Esophagus squamous epithelium (tissue), 5 donors: ENCODE measurements around the gene CISH. TPM values are rescaled to one million over a fixed set of nuclear protein-coding genes. Genes with fewer than 3 reads are reported as not detected.

Experiments
- DNase-seq: peaks from one replicate; lab custom pipeline; 2025; lab: John Stamatoyannopoulos, UW
- H3K27ac ChIP-seq, 4 donors: fragments of 200-600 bp; sonication (generic); one replicate each; pipeline ENCODE4 v1.5.1; 2016 to 2019; ENCODE audit warnings: mild to moderate bottlenecking in 1 of 4
- H3K27me3 ChIP-seq, 4 donors: fragments of 200-600 bp; sonication (generic); 1 replicate in 3 of 4; 2 replicates in 1 of 4; pipeline versions ENCODE4 v1.5.1 to v1.6.0; 2017 to 2021; ENCODE audit warnings: antibody characterized with exemption in 1 of 4
- H3K36me3 ChIP-seq, 3 donors: fragments of 200-600 bp; sonication (generic); one replicate each; pipeline ENCODE4 v1.5.1; 2016 to 2019
- H3K4me1 ChIP-seq, 3 donors: fragments of 200-600 bp; sonication (generic); one replicate each; pipeline ENCODE4 v1.5.1; 2017 to 2019
- H3K4me3 ChIP-seq, 4 donors: fragments of 200-600 bp; sonication (generic); 1 replicate in 3 of 4; 2 replicates in 1 of 4; pipeline ENCODE4 v1.5.1; 2016 to 2019; ENCODE audit warnings: mild to moderate bottlenecking in 2 of 4, moderate library complexity in 1 of 4
- H3K9me3 ChIP-seq, 3 donors: fragments of 200-600 bp; sonication (generic); one replicate each; pipeline ENCODE4 v1.5.1; 2016 to 2019
- POLR2A ChIP-seq, 4 donors: fragments of 450-650 bp; IDR thresholded peaks; one replicate each; pipeline ENCODE4 v1.6.1; 2017; ENCODE audit warnings: antibody characterized with exemption in 4 of 4, mild to moderate bottlenecking in 4 of 4, moderate library complexity in 3 of 4
- WGBS, 2 donors: methylation state at CpG; one replicate each; pipeline ENCODE4 v1.1.5; 2018; 5-methylcytosine and 5-hydroxymethylcytosine counted together
- intact Hi-C: fragments of 100-400 bp; cut with DNase I; formaldehyde crosslinking; loops from one replicate; pipeline ENCODE4 v1.15.0; 2022
- total RNA-seq, 4 donors: library from RNA; depleted of rRNA; stranded (reverse); fragments of >200 nt; gene quantifications; one replicate each; pipeline ENCODE4 v1.1.0, GENCODE V29; 2016
- TF ChIP-seq, protein P1 (sequence below), 6 experiments: fragments of 450-650 bp in 4 of 6; fragments of 200-600 bp in 2 of 6; sonication (generic) in 2 of 6; IDR thresholded peaks; one replicate each; pipeline ENCODE4 v1.5.1; 2016 to 2019; ENCODE audit warnings: antibody characterized with exemption in 6 of 6, mild to moderate bottlenecking in 4 of 6, moderate library complexity in 4 of 6
- donor health status: DM: yes; HTN: yes; CAD: no.

The CISH gene
- total RNA-seq, 4 donors from 2014 or later = 3.1 to 11.1 (median 6.8) TPM

DNA sequence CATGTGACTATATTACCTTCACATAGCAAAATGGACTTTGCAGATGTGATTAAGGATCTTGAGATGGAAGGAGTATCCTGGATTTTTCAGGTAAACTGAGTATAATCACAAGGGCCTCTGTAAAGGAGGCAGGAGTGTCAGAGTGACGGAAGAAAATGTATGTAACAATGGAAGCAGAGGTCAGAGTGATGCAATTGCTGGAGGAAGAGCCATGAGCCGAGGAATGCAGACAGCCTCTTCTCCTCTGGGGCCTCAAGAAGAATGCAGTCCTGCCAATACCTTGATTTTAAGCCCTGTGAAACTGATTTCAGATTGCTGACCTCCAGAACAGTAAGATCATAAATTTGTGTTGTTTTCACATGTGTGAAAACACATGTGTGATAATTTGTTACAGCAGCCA lies 27.2 kb downstream of the CISH start:
- no peaks in the 10 kb centered on the region for H3K9me3 ChIP-seq
- 72 to 73% methylated on average over 2 of the region's 2 CpGs for WGBS, 2 donors
- H3K4me1 ChIP-seq = peaks cover 0 to 16% (median 0%) of the 10 kb centered on the region in 3 donors
- no peak overlapping the region for H3K27ac ChIP-seq
- TF ChIP-seq POLR2A (IDR thresholded peaks at IDR 0.05) = no peak
- TF ChIP-seq, protein P1, sequence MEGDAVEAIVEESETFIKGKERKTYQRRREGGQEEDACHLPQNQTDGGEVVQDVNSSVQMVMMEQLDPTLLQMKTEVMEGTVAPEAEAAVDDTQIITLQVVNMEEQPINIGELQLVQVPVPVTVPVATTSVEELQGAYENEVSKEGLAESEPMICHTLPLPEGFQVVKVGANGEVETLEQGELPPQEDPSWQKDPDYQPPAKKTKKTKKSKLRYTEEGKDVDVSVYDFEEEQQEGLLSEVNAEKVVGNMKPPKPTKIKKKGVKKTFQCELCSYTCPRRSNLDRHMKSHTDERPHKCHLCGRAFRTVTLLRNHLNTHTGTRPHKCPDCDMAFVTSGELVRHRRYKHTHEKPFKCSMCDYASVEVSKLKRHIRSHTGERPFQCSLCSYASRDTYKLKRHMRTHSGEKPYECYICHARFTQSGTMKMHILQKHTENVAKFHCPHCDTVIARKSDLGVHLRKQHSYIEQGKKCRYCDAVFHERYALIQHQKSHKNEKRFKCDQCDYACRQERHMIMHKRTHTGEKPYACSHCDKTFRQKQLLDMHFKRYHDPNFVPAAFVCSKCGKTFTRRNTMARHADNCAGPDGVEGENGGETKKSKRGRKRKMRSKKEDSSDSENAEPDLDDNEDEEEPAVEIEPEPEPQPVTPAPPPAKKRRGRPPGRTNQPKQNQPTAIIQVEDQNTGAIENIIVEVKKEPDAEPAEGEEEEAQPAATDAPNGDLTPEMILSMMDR (IDR thresholded peaks at IDR 0.05) = no peak
- no peak overlapping the region for H3K4me3 ChIP-seq
- intact Hi-C loops = no loop called here
- DNase-seq = no peak
- no peaks in the 10 kb centered on the region for H3K27me3 ChIP-seq
- peaks cover 0 to 49% (median 7%) of the 10 kb centered on the region in 3 donors for H3K36me3 ChIP-seq

- no peak overlapping the region for H3K4me3 ChIP-seq
- H3K27ac ChIP-seq = no peak overlapping the region
- TF ChIP-seq POLR2A (IDR thresholded peaks at IDR 0.05) = no peak
- TF ChIP-seq, protein P1 (IDR thresholded peaks at IDR 0.05) = no peak
- WGBS, 2 donors = 49 to 72% methylated on average over 2 to 6 of the region's 6 CpGs
- intact Hi-C loops = no loop called here
- peaks cover 0 to 12% (median 0%) of the 10 kb centered on the region in 3 donors for H3K4me1 ChIP-seq
- DNase-seq = no peak
- H3K27me3 ChIP-seq = no peaks in the 10 kb centered on the region
- peaks cover 0 to 54% (median 7%) of the 10 kb centered on the region in 3 donors for H3K36me3 ChIP-seq
- no peaks in the 10 kb centered on the region for H3K9me3 ChIP-seq
Observed at GRCh38 chr3:50583897-50584296, 27.7 kb downstream of the CISH start.

- H3K27me3 ChIP-seq = no peaks in the 10 kb centered on the region
- no peak for DNase-seq
- no peaks in the 10 kb centered on the region for H3K9me3 ChIP-seq
- no peak overlapping the region for H3K27ac ChIP-seq
- peaks cover 0 to 72% (median 7%) of the 10 kb centered on the region in 3 donors for H3K36me3 ChIP-seq
- no peak for TF ChIP-seq POLR2A (IDR thresholded peaks at IDR 0.05)
- TF ChIP-seq, protein P1 (IDR thresholded peaks at IDR 0.05) = no peak
- H3K4me3 ChIP-seq = no peak overlapping the region
- WGBS, 2 donors = 88% methylated on average over 3 of the region's 9 CpGs; no CpG with 5 or more reads in 1 of the 2 donors
- intact Hi-C loops = no loop called here
- H3K4me1 ChIP-seq = no peaks in the 10 kb centered on the region
Observed at GRCh38 chr3:50582083-50582482, 29.5 kb downstream of the CISH start.

- Histone ChIP-seq H3K4me1 (no peaks in the 10 kb centered on the region), H3K4me3 (no peak overlapping the region), H3K27me3 (no peaks in the 10 kb centered on the region), H3K27ac (no peak overlapping the region), H3K9me3 (no peaks in the 10 kb centered on the region), H3K36me3 (peaks cover 0 to 78% (median 7%) of the 10 kb centered on the region in 3 donors)
- no peak for DNase-seq
- 86 to 100% methylated on average over 1 of the region's 2 CpGs for WGBS, 2 donors
- TF ChIP-seq POLR2A (IDR thresholded peaks at IDR 0.05) = no peak
- TF ChIP-seq, protein P1 (IDR thresholded peaks at IDR 0.05) = no peak
- intact Hi-C loops = no loop called here
Observed at GRCh38 chr3:50581459-50581842, 30.1 kb downstream of the CISH start.

GRCh38 chr3:50580683-50581458 lies 30.7 kb downstream of the CISH start:
- H3K27ac ChIP-seq = no peak overlapping the region

More at GRCh38 chr3:50580683-50581458, 30.7 kb downstream of the CISH start:
- no peak for DNase-seq
- Histone ChIP-seq H3K4me1 (peaks cover 0 to 1% (median 0%) of the 10 kb centered on the region in 3 donors), H3K4me3 (no peak overlapping the region), H3K36me3 (peaks cover 0 to 83% (median 7%) of the 10 kb centered on the region in 3 donors), H3K9me3 (no peaks in the 10 kb centered on the region), H3K27me3 (no peaks in the 10 kb centered on the region)
- TF ChIP-seq, protein P1 (IDR thresholded peaks at IDR 0.05) = no peak
- no peak for TF ChIP-seq POLR2A (IDR thresholded peaks at IDR 0.05)
- 70 to 75% methylated on average over 2 of the region's 9 CpGs for WGBS, 2 donors
- intact Hi-C loops = no loop called here
